Ascending aorta (tissue), 1 donor: Measurements from ENCODE around the gene NOG. TPM values are rescaled to one million over a fixed set of nuclear protein-coding genes. Genes with fewer than 3 reads are reported as not detected.

ENCODE experiments used
- total RNA-seq: library from RNA; depleted of rRNA; stranded (reverse); fragments of >200 nt; gene quantifications from one replicate; pipeline ENCODE4 v1.1.0, GENCODE V29; 2016

NOG gene
- total RNA-seq, 1 donor from 2014 or later = not detected

Other genes with a start within 250 kb of the NOG start
- gene C17orf67, start 240.2 kb downstream of the NOG start, total RNA-seq = 10.1 TPM
- 85.0 TPM for gene DGKE, start 240.5 kb downstream of the NOG start, total RNA-seq